ENCODE results near the gene ATP6V1F.

The ATP6V1F gene

DNA sequence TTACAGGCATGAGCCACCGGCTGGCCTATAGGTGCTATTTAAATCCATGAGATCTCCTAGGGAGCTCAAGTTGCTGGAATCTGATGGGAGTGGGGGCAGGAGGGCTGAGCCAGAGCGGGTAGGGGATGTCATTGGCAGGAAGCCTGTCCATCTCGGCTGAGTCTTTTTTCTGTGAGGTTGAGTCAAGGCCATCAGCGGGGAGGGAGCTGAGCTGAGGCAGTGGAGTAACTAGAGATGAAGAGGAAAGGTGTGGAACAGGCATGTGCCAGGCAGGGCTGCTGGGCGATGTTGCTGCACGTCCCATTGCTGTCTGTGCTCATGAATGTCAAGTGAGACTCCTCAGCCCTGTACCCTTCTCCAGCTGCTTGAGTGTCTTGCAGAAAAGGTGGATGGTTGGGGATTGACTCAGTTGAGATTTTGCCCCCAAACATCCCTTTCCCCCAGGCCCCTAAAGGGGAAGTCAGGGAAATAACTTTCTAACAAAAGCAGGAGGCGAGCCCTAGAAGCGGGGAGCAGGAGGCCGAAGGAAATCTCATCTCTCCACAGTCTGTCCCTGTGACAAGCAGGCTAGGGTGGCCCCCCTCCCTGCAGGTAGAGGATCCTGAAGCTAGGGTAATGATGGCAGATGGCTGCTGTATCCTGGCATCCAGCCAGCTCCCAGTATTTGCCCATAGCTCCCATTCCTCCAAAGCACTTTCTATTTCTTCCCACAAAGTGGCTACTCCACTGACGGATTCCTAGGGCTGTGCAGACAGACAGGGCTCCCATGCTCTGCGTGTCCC, 5.4 kb downstream of the ATP6V1F start:
- Histone ChIP-seq H3K36me3 (peaks cover 17% of the 10 kb centered on the region), H3K27ac (peak overlapping the region; percentile 12), H3K27me3 (ENCODE audit: insufficient read depth, low read depth, severe bottlenecking) (no peaks in the 10 kb centered on the region), H3K4me3 (ENCODE audit: low read depth, low read length) (peak overlapping the region; percentile 49), H3K9me3 (ENCODE audit: severe bottlenecking) (no peaks in the 10 kb centered on the region)
- peak; percentile 88 for DNase-seq
- TF ChIP-seq, protein P1, sequence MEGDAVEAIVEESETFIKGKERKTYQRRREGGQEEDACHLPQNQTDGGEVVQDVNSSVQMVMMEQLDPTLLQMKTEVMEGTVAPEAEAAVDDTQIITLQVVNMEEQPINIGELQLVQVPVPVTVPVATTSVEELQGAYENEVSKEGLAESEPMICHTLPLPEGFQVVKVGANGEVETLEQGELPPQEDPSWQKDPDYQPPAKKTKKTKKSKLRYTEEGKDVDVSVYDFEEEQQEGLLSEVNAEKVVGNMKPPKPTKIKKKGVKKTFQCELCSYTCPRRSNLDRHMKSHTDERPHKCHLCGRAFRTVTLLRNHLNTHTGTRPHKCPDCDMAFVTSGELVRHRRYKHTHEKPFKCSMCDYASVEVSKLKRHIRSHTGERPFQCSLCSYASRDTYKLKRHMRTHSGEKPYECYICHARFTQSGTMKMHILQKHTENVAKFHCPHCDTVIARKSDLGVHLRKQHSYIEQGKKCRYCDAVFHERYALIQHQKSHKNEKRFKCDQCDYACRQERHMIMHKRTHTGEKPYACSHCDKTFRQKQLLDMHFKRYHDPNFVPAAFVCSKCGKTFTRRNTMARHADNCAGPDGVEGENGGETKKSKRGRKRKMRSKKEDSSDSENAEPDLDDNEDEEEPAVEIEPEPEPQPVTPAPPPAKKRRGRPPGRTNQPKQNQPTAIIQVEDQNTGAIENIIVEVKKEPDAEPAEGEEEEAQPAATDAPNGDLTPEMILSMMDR (IDR thresholded peaks at IDR 0.05; ENCODE audit: low read depth, low read length), result no peak

GRCh38 chr7:128868624-128869137, 6.0 kb downstream of the ATP6V1F start:
- Histone ChIP-seq H3K27me3 (ENCODE audit: insufficient read depth, low read depth, severe bottlenecking) (no peaks in the 10 kb centered on the region), H3K4me3 (ENCODE audit: low read depth, low read length) (peak overlapping the region; percentile 49), H3K36me3 (peaks cover 17% of the 10 kb centered on the region), H3K9me3 (ENCODE audit: severe bottlenecking) (no peaks in the 10 kb centered on the region), H3K27ac (no peak overlapping the region)
- DNase-seq, result no peak
- TF ChIP-seq, protein P1 (IDR thresholded peaks at IDR 0.05; ENCODE audit: low read depth, low read length), result no peak

- Histone ChIP-seq H3K27me3 (ENCODE audit: insufficient read depth, low read depth, severe bottlenecking) (no peaks in the 10 kb centered on the region), H3K36me3 (peaks cover 17% of the 10 kb centered on the region), H3K27ac (peak overlapping the region; percentile 29), H3K9me3 (ENCODE audit: severe bottlenecking) (no peaks in the 10 kb centered on the region), H3K4me3 (ENCODE audit: low read depth, low read length) (peak overlapping the region; percentile 49)
- TF ChIP-seq, protein P1 (IDR thresholded peaks at IDR 0.05; ENCODE audit: low read depth, low read length), result peak; percentile 35
- peak; percentile 51 for DNase-seq
Observed at GRCh38 chr7:128869138-128869943, 6.7 kb downstream of the ATP6V1F start.

DNA sequence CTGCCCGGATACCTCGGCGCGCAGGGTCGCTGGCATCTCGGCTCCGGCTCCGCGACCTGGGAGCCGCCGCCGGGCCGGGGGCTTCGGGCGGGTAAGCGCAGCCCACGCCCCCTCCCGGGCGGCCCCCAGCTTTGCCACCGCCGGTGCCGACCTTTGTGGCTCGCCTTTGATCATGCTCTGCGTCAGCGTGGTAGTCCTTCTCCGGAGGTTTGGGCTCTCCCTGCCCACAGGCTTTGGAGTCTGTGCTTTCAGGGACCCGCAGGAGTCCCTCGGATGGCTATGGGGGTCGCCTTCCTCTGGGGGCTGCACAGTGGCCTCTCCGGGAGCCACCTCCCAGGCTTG, 7.3 kb downstream of the ATP6V1F start:
- Histone ChIP-seq H3K27me3 (ENCODE audit: insufficient read depth, low read depth, severe bottlenecking) (no peaks in the 10 kb centered on the region), H3K36me3 (peaks cover 13% of the 10 kb centered on the region), H3K9me3 (ENCODE audit: severe bottlenecking) (no peaks in the 10 kb centered on the region), H3K4me3 (ENCODE audit: low read depth, low read length) (no peak overlapping the region), H3K27ac (no peak overlapping the region)
- TF ChIP-seq, protein P1 (IDR thresholded peaks at IDR 0.05; ENCODE audit: low read depth, low read length), result no peak
- no peak for DNase-seq

DNA sequence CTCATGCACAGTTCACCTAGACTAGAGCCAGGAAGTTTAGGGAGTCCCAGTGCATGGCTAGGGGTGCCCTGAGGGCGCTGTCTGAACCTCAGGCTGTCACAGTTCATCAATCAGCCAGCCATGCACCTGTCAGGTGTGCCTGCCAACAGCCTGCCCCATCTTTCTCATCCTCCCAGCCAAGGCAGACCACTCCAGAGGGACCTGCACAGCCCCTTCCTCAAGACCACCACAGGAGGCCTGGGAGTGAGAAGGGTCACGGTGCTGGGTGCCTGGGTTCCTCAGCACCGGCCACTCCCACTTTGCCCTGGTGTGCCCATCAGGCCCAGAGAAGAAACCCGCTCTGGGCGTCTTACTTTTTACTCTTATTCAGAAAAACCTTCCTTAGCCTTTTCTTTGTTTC, 8.4 kb downstream of the ATP6V1F start:
- TF ChIP-seq, protein P1 (IDR thresholded peaks at IDR 0.05; ENCODE audit: low read depth, low read length), result no peak
- DNase-seq, result no peak
- Histone ChIP-seq H3K4me3 (ENCODE audit: low read depth, low read length) (no peak overlapping the region), H3K27ac (no peak overlapping the region), H3K36me3 (peaks cover 2% of the 10 kb centered on the region), H3K9me3 (ENCODE audit: severe bottlenecking) (no peaks in the 10 kb centered on the region), H3K27me3 (ENCODE audit: insufficient read depth, low read depth, severe bottlenecking) (no peaks in the 10 kb centered on the region)

Measured in WERI-Rb-1 (cell line).